Liver (tissue), 9 donors: Measurements from ENCODE around the gene DTWD1. TPM values are rescaled to one million over a fixed set of nuclear protein-coding genes. Genes with fewer than 3 reads are reported as not detected.
"Not testable (repeated sequence)": the region's sequence is repeated elsewhere in the genome, so short reads cannot be mapped to it uniquely, and the experiment has no call there.

Experiments
- DNase-seq: peaks from one replicate; pipeline ENCODE4 v3.0.0-alpha.2; 2017; ENCODE audit warnings: low spot score
- H3K27ac ChIP-seq, 2 donors: one replicate each; pipeline ENCODE4 v1.7.0; 2013; ENCODE audit warnings: inconsistent platforms in 2 of 2, low read length in 2 of 2, control low read depth in 1 of 2, low read depth in 1 of 2, mild to moderate bottlenecking in 1 of 2
- H3K27me3 ChIP-seq, 4 donors: one replicate each; pipeline versions ENCODE4 v1.6.1 to v1.7.0; 2013; ENCODE audit warnings: low read length in 3 of 4, inconsistent platforms in 1 of 4, mild to moderate bottlenecking in 1 of 4, moderate library complexity in 1 of 4; ENCODE audit not compliant: control insufficient read depth in 4 of 4, insufficient read depth in 4 of 4
- H3K36me3 ChIP-seq, 4 donors: one replicate each; pipeline versions ENCODE4 v1.6.1 to v1.7.0; 2013; ENCODE audit warnings: low read length in 3 of 4, mild to moderate bottlenecking in 3 of 4, low read depth in 1 of 4, moderate library complexity in 1 of 4; ENCODE audit not compliant: control insufficient read depth in 4 of 4, insufficient read depth in 3 of 4
- H3K4me1 ChIP-seq, 4 donors: one replicate each; pipeline versions ENCODE4 v1.6.1 to v1.7.0; 2013; ENCODE audit warnings: low read length in 3 of 4, mild to moderate bottlenecking in 3 of 4, moderate library complexity in 1 of 4; ENCODE audit not compliant: control insufficient read depth in 4 of 4, insufficient read depth in 4 of 4
- H3K4me3 ChIP-seq, 3 donors: one replicate each; pipeline versions ENCODE4 v1.6.1 to v1.7.0; 2013; ENCODE audit warnings: low read length in 3 of 3, control low read depth in 1 of 3, low read depth in 1 of 3, mild to moderate bottlenecking in 1 of 3
- H3K9ac ChIP-seq, 2 donors: one replicate each; pipeline ENCODE4 v1.7.0; 2013; ENCODE audit warnings: low read length in 2 of 2, mild to moderate bottlenecking in 2 of 2, moderate library complexity in 2 of 2, control low read depth in 1 of 2, low read depth in 1 of 2
- H3K9me3 ChIP-seq, 4 donors: one replicate each; pipeline versions ENCODE4 v1.6.1 to v1.7.0; 2013; ENCODE audit warnings: low read length in 3 of 4; ENCODE audit not compliant: control insufficient read depth in 4 of 4
- EGR1 ChIP-seq, 2 donors: IDR thresholded peaks; 2 replicates each; pipeline ENCODE4 v1.6.1; 2016 to 2018; ENCODE audit warnings: antibody characterized with exemption in 2 of 2, low read depth in 2 of 2
- FOXA1 ChIP-seq: IDR thresholded peaks from 2 replicates; pipeline ENCODE4 v1.6.1; 2016; ENCODE audit warnings: antibody characterized with exemption
- FOXA2 ChIP-seq: IDR thresholded peaks from 2 replicates; pipeline ENCODE4 v1.6.1; 2016; ENCODE audit warnings: antibody characterized with exemption
- HNF4G ChIP-seq: IDR thresholded peaks from 2 replicates; pipeline ENCODE4 v1.6.1; 2016; ENCODE audit warnings: antibody characterized with exemption
- JUND ChIP-seq, 2 donors: IDR thresholded peaks; 2 replicates each; pipeline ENCODE4 v1.6.1; 2016; ENCODE audit warnings: antibody characterized with exemption in 2 of 2
- NR2F2 ChIP-seq: IDR thresholded peaks from 2 replicates; pipeline ENCODE4 v1.6.1; 2016; ENCODE audit warnings: antibody characterized with exemption
- RXRA ChIP-seq, 2 donors: IDR thresholded peaks; 2 replicates each; pipeline ENCODE4 v1.6.1; 2017 to 2018; ENCODE audit warnings: antibody characterized with exemption in 2 of 2, mild to moderate bottlenecking in 1 of 2
- SP1 ChIP-seq: IDR thresholded peaks from 2 replicates; pipeline ENCODE4 v1.6.1; 2018; ENCODE audit warnings: antibody characterized with exemption, mild to moderate bottlenecking
- TAF1 ChIP-seq: conservative IDR thresholded peaks from 2 replicates; pipeline ENCODE4 v1.6.1; 2016; ENCODE audit warnings: antibody characterized with exemption, mild to moderate bottlenecking
- YY1 ChIP-seq: IDR thresholded peaks from 2 replicates; pipeline ENCODE4 v1.6.1; 2016; ENCODE audit warnings: antibody characterized with exemption, mild to moderate bottlenecking
- WGBS: extraction: QIAGEN DNeasy Blood & Tissue Kit; methylation state at CpG from one replicate; pipeline ENCODE4 v1.1.7; 2013; 5-methylcytosine and 5-hydroxymethylcytosine counted together
- polyA plus RNA-seq, 2 donors: library from polyadenylated mRNA; stranded (reverse) in 1 of 2; unstranded in 1 of 2; fragments of 200-250 nt in 1 of 2; fragments of >200 nt in 1 of 2; fragmentation: Nextera tagmentation in 1 of 2; extraction: Ambion mirVana in 1 of 2; gene quantifications; one replicate each; pipeline versions ENCODE4 v1.2.1 to v1.2.3, GENCODE V29; 2013 to 2015
- total RNA-seq, 2 donors: library from RNA; depleted of rRNA; stranded (reverse); fragments of >200 nt; gene quantifications; one replicate each; pipeline ENCODE4 v1.2.3, GENCODE V29; 2014
- TF ChIP-seq, protein P1 (sequence below): IDR thresholded peaks from 2 replicates; pipeline ENCODE4 v1.6.1; 2016; ENCODE audit warnings: antibody characterized with exemption
- TF ChIP-seq, protein P2 (sequence below): fragments of 150-350 bp; IDR thresholded peaks from 2 replicates; pipeline ENCODE4 v1.5.1; 2017; ENCODE audit warnings: improper control_type of control experiment, low read depth, low read length; ENCODE audit not compliant: missing input control
- TF ChIP-seq, protein P3 (sequence below): IDR thresholded peaks from 2 replicates; pipeline ENCODE4 v1.6.1; 2016; ENCODE audit warnings: antibody characterized with exemption, mild to moderate bottlenecking
- donor health status: healthy.
- donor health status: healthy.
- donor health status: healthy.
- donor health status: healthy.
- donor health status: healthy.

The DTWD1 gene
- total and polyA plus RNA-seq, 4 donors = 5.8 to 10.8 (median 9.7) TPM

DNA sequence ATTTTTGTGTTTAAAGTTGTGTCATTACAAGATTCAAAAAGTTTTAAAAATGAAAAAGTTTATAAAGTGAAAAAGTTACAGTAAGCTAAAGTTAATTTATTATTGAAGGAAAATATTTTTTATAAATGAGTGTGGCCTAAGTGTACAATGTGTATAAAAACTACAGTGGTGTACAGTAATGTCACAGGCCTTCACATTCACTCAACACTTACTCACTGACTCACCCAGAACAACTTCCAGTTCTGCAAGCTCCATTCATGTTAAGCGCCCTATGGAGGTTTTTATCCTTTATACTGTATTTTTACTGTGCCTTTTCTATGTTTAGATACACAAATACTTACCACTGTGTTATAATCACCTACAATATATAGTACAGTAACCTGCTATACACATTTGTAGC lies 76.3 kb downstream of the DTWD1 start:
- DNase-seq = no peak
- Histone ChIP-seq H3K9ac (no peak overlapping the region), H3K27me3 (peaks cover 0 to 3% (median 0%) of the 10 kb centered on the region in 4 donors), H3K4me1 (no peaks in the 10 kb centered on the region), H3K9me3 (no peaks in the 10 kb centered on the region), H3K27ac (no peak overlapping the region), H3K36me3 (no peaks in the 10 kb centered on the region), H3K4me3 (no peak overlapping the region)
- TF ChIP-seq JUND (IDR thresholded peaks at IDR 0.05) (no peak), HNF4G (no peak), TAF1 (no peak), YY1 (no peak), EGR1 (IDR thresholded peaks at IDR 0.05; ENCODE audit: low read depth in 2 of 2) (no peak), FOXA1 (no peak), SP1 (no peak), RXRA (IDR thresholded peaks at IDR 0.05) (no peak), NR2F2 (no peak), FOXA2 (no peak)
- TF ChIP-seq, protein P1, sequence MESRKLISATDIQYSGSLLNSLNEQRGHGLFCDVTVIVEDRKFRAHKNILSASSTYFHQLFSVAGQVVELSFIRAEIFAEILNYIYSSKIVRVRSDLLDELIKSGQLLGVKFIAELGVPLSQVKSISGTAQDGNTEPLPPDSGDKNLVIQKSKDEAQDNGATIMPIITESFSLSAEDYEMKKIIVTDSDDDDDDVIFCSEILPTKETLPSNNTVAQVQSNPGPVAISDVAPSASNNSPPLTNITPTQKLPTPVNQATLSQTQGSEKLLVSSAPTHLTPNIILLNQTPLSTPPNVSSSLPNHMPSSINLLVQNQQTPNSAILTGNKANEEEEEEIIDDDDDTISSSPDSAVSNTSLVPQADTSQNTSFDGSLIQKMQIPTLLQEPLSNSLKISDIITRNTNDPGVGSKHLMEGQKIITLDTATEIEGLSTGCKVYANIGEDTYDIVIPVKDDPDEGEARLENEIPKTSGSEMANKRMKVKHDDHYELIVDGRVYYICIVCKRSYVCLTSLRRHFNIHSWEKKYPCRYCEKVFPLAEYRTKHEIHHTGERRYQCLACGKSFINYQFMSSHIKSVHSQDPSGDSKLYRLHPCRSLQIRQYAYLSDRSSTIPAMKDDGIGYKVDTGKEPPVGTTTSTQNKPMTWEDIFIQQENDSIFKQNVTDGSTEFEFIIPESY = no peak
- TF ChIP-seq, protein P2, sequence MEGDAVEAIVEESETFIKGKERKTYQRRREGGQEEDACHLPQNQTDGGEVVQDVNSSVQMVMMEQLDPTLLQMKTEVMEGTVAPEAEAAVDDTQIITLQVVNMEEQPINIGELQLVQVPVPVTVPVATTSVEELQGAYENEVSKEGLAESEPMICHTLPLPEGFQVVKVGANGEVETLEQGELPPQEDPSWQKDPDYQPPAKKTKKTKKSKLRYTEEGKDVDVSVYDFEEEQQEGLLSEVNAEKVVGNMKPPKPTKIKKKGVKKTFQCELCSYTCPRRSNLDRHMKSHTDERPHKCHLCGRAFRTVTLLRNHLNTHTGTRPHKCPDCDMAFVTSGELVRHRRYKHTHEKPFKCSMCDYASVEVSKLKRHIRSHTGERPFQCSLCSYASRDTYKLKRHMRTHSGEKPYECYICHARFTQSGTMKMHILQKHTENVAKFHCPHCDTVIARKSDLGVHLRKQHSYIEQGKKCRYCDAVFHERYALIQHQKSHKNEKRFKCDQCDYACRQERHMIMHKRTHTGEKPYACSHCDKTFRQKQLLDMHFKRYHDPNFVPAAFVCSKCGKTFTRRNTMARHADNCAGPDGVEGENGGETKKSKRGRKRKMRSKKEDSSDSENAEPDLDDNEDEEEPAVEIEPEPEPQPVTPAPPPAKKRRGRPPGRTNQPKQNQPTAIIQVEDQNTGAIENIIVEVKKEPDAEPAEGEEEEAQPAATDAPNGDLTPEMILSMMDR = no peak
- TF ChIP-seq, protein P3, sequence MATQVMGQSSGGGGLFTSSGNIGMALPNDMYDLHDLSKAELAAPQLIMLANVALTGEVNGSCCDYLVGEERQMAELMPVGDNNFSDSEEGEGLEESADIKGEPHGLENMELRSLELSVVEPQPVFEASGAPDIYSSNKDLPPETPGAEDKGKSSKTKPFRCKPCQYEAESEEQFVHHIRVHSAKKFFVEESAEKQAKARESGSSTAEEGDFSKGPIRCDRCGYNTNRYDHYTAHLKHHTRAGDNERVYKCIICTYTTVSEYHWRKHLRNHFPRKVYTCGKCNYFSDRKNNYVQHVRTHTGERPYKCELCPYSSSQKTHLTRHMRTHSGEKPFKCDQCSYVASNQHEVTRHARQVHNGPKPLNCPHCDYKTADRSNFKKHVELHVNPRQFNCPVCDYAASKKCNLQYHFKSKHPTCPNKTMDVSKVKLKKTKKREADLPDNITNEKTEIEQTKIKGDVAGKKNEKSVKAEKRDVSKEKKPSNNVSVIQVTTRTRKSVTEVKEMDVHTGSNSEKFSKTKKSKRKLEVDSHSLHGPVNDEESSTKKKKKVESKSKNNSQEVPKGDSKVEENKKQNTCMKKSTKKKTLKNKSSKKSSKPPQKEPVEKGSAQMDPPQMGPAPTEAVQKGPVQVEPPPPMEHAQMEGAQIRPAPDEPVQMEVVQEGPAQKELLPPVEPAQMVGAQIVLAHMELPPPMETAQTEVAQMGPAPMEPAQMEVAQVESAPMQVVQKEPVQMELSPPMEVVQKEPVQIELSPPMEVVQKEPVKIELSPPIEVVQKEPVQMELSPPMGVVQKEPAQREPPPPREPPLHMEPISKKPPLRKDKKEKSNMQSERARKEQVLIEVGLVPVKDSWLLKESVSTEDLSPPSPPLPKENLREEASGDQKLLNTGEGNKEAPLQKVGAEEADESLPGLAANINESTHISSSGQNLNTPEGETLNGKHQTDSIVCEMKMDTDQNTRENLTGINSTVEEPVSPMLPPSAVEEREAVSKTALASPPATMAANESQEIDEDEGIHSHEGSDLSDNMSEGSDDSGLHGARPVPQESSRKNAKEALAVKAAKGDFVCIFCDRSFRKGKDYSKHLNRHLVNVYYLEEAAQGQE = no peak
- WGBS = 97% methylated on average over 1 of the region's 1 CpG

DNA sequence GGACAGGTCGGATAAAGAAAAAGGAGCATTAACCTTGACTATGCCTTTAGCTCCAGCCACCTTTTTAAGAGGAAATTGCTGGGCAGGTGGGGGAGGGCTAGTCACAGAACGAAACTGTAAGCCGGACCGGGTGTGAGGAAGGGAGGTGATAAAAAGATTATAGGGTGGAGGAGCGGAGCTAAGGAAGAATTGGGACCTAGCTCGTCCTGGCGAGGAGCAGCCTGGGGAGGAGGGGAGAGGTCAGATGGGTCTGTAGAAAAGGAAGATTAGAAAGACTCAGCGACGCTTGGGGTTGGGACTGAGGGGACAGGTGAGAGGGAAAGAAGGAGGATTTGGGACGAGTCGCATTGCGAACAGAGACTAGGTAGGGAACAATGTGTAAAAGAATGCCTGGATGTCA lies 82.1 kb downstream of the DTWD1 start:
- H3K27ac ChIP-seq, DNase-seq, H3K9ac ChIP-seq, H3K27me3 ChIP-seq, H3K36me3 ChIP-seq, H3K9me3 ChIP-seq, H3K4me3 ChIP-seq, H3K4me1 ChIP-seq: not testable (repeated sequence)
- 68% methylated on average over 12 of the region's 12 CpGs for WGBS

Other genes with a start within 250 kb of the DTWD1 start
- under 1 TPM in 1 of 2 donors, not detected in 1; 0.33 TPM for gene FGF7, start 197.8 kb upstream of the DTWD1 start, total RNA-seq
- gene FGF7, start 197.8 kb upstream of the DTWD1 start, polyA plus RNA-seq = under 1 TPM; 0.13 to 0.62 TPM
- 1 to 10 TPM; 3.1 to 5.1 TPM for gene FAM227B, start 230 bp upstream of the DTWD1 start, total RNA-seq
- gene FAM227B, start 230 bp upstream of the DTWD1 start, polyA plus RNA-seq = 1 to 10 TPM; 1.3 to 4.5 TPM